ENCODE results near the gene FBLN2. TPM values are rescaled to one million over a fixed set of nuclear protein-coding genes. Genes with fewer than 3 reads are reported as not detected.

FBLN2 gene
- total RNA-seq, 2 experiments from 2014 or later = 0.35 TPM; not detected in 1

GRCh38 chr3:13624671-13625125, 75.8 kb downstream of the FBLN2 start:
- ATAC-seq = no peak
- no peak for DNase-seq
- H3K27ac Mint-ChIP-seq = no peak overlapping the region
- H3K36me3 Mint-ChIP-seq = no peaks in the 10 kb centered on the region
- no peaks in the 10 kb centered on the region for H3K9me3 Mint-ChIP-seq (ENCODE audit: low read depth)
- no peak overlapping the region for H3K4me3 Mint-ChIP-seq
- no peaks in the 10 kb centered on the region for H3K27me3 Mint-ChIP-seq
- CTCF ChIA-PET = no interaction called here
- H3K4me1 Mint-ChIP-seq = no peaks in the 10 kb centered on the region

DNA sequence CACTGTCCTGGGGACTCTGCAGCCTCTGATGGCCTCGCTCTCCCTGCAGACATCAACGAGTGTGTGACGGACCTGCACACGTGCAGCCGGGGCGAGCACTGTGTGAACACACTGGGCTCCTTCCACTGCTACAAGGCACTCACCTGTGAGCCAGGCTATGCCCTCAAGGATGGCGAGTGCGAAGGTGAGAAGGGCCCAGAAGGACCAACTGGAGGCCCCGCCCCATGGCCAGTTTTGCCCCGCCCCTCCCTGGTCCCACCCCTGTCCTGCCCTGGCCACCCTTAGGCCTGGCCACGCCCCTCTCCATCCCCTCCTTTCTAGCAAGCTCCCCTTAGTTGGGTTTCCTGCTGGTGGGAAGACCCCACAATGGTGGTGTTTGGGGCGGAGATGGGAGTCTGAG, 77.5 kb downstream of the FBLN2 start:
- H3K27ac Mint-ChIP-seq = no peak overlapping the region
- CTCF ChIA-PET = interaction anchor here (0.7 kb wide), 1 partner anchor 22 kb away, joined by 3 read pairs; no protein-coding TSS in a partner anchor
- no peak overlapping the region for H3K4me3 Mint-ChIP-seq
- H3K9me3 Mint-ChIP-seq (ENCODE audit: low read depth) = no peaks in the 10 kb centered on the region
- no peaks in the 10 kb centered on the region for H3K36me3 Mint-ChIP-seq
- no peak for DNase-seq
- no peaks in the 10 kb centered on the region for H3K27me3 Mint-ChIP-seq
- ATAC-seq = no peak
- no peaks in the 10 kb centered on the region for H3K4me1 Mint-ChIP-seq

- Mint-ChIP-seq H3K27me3 (no peaks in the 10 kb centered on the region), H3K4me1 (no peaks in the 10 kb centered on the region), H3K36me3 (no peaks in the 10 kb centered on the region), H3K4me3 (no peak overlapping the region), H3K27ac (no peak overlapping the region), H3K9me3 (ENCODE audit: low read depth) (no peaks in the 10 kb centered on the region)
- DNase-seq = no peak
- ATAC-seq = no peak
- CTCF ChIA-PET = interaction anchor here (0.7 kb wide), 1 partner anchor 21 kb away, joined by 3 read pairs; no protein-coding TSS in a partner anchor
These were observed 78.1 kb downstream of the FBLN2 start for GRCh38 chr3:13626915-13627460.

DNA sequence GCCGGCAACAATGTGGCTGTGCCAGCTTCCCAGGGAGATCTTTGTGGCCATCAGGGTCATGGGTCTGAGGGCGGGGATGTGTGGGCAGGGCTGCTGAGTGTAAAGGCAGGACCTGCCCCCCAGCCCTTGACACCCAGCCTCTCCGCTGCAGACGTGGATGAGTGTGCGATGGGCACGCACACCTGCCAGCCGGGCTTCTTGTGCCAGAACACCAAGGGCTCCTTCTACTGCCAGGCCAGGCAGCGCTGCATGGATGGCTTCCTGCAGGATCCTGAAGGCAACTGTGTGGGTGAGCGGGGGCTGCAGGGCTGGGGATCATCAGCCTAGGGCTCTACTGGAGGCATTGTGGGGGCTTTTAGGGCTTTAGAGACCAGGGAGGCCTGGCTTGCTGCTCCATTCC, 78.8 kb downstream of the FBLN2 start:
- CTCF ChIA-PET = no interaction called here
- Mint-ChIP-seq H3K4me3 (no peak overlapping the region), H3K27ac (no peak overlapping the region), H3K9me3 (ENCODE audit: low read depth) (no peaks in the 10 kb centered on the region), H3K4me1 (no peaks in the 10 kb centered on the region), H3K27me3 (no peaks in the 10 kb centered on the region), H3K36me3 (no peaks in the 10 kb centered on the region)
- no peak for DNase-seq
- no peak for ATAC-seq

DNA sequence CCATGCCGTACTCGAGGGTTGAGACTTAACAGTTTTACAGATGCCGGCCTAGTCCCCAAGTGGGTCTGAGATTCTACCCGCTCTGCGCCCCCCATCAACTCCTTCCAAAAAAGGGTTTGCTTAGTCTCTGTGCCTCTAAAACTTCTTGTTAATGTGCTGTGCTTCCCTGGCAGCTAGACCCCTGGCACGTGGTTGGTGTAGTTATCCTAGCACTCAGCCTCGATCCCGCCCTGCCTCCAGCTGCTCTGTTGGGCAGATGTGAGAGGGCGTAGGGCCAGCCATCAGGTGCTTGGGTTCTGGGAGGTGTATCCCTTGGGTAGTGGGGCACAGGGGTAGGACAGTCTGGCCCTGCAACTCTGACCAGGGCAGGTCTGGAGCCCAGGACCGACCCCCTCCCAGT, 79.5 kb downstream of the FBLN2 start:
- CTCF ChIA-PET = no interaction called here
- Mint-ChIP-seq H3K36me3 (no peaks in the 10 kb centered on the region), H3K27me3 (no peaks in the 10 kb centered on the region), H3K9me3 (ENCODE audit: low read depth) (no peaks in the 10 kb centered on the region), H3K4me1 (no peaks in the 10 kb centered on the region), H3K27ac (no peak overlapping the region), H3K4me3 (no peak overlapping the region)
- ATAC-seq = no peak
- DNase-seq = no peak

- H3K36me3 Mint-ChIP-seq = no peaks in the 10 kb centered on the region
- H3K4me3 Mint-ChIP-seq = no peak overlapping the region
- CTCF ChIA-PET = no interaction called here
- no peaks in the 10 kb centered on the region for H3K4me1 Mint-ChIP-seq
- ATAC-seq (no peak), DNase-seq (no peak)
- no peaks in the 10 kb centered on the region for H3K27me3 Mint-ChIP-seq
- H3K27ac Mint-ChIP-seq = no peak overlapping the region
- no peaks in the 10 kb centered on the region for H3K9me3 Mint-ChIP-seq (ENCODE audit: low read depth)
These were observed 80.1 kb downstream of the FBLN2 start for GRCh38 chr3:13628841-13629551.

GRCh38 chr3:13629644-13630043, 80.7 kb downstream of the FBLN2 start:
- Mint-ChIP-seq H3K27me3 (no peaks in the 10 kb centered on the region), H3K4me3 (no peak overlapping the region), H3K9me3 (ENCODE audit: low read depth) (no peaks in the 10 kb centered on the region), H3K4me1 (no peaks in the 10 kb centered on the region), H3K27ac (no peak overlapping the region), H3K36me3 (no peaks in the 10 kb centered on the region)
- DNase-seq = no peak
- CTCF ChIA-PET = no interaction called here
- ATAC-seq = no peak

- no peak overlapping the region for H3K27ac Mint-ChIP-seq
- no peaks in the 10 kb centered on the region for H3K4me1 Mint-ChIP-seq
- ATAC-seq = no peak
- no peak overlapping the region for H3K4me3 Mint-ChIP-seq
- H3K27me3 Mint-ChIP-seq = no peaks in the 10 kb centered on the region
- no peaks in the 10 kb centered on the region for H3K9me3 Mint-ChIP-seq (ENCODE audit: low read depth)
- CTCF ChIA-PET = interaction anchor here (1.5 kb wide), 1 partner anchor 17 kb away, joined by 4 read pairs; no protein-coding TSS in a partner anchor
- H3K36me3 Mint-ChIP-seq = no peaks in the 10 kb centered on the region
- DNase-seq = no peak
These were observed 82.3 kb downstream of the FBLN2 start for GRCh38 chr3:13631256-13631655.

DNA sequence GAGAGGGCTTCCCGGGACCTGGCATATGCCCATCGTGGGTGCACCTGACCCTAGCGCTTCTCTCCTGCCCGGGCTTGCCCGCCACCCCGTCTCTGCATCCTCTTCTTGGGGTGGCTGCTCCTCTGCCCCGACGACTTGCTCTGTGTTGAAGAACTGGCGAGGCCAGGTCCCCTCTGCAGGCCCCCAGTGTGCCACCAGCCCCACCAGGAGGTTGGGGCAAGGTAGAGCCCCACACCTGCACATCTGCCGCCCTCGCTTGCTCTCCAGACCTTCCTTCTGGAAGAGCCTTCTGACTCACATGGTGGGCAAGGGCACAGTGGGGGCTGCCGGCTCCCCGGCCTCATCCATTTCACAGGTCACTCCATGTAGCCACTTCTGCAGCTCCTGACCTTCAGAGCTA, 84.3 kb downstream of the FBLN2 start:
- no peaks in the 10 kb centered on the region for H3K4me1 Mint-ChIP-seq
- no peak for DNase-seq
- H3K36me3 Mint-ChIP-seq = no peaks in the 10 kb centered on the region
- no peaks in the 10 kb centered on the region for H3K27me3 Mint-ChIP-seq
- H3K9me3 Mint-ChIP-seq (ENCODE audit: low read depth) = no peaks in the 10 kb centered on the region
- CTCF ChIA-PET = interaction anchor here (1.1 kb wide), 1 partner anchor 16 kb away, joined by 3 read pairs; no protein-coding TSS in a partner anchor
- no peak overlapping the region for H3K4me3 Mint-ChIP-seq
- no peak overlapping the region for H3K27ac Mint-ChIP-seq
- no peak for ATAC-seq

- no peak for DNase-seq
- Mint-ChIP-seq H3K27me3 (peaks cover 2% of the 10 kb centered on the region), H3K4me1 (no peaks in the 10 kb centered on the region), H3K36me3 (no peaks in the 10 kb centered on the region), H3K27ac (no peak overlapping the region), H3K9me3 (ENCODE audit: low read depth) (no peaks in the 10 kb centered on the region), H3K4me3 (no peak overlapping the region)
- no peak for ATAC-seq
- CTCF ChIA-PET = interaction anchor here (1.1 kb wide), 1 partner anchor 15 kb away, joined by 3 read pairs; no protein-coding TSS in a partner anchor
These were observed 85.2 kb downstream of the FBLN2 start for GRCh38 chr3:13634151-13634550.

GRCh38 chr3:13634615-13635014, 85.7 kb downstream of the FBLN2 start:
- no peak overlapping the region for H3K4me3 Mint-ChIP-seq
- H3K27me3 Mint-ChIP-seq = peaks cover 4% of the 10 kb centered on the region
- CTCF ChIA-PET = no interaction called here
- H3K36me3 Mint-ChIP-seq = no peaks in the 10 kb centered on the region
- H3K27ac Mint-ChIP-seq = no peak overlapping the region
- ATAC-seq = no peak
- no peaks in the 10 kb centered on the region for H3K4me1 Mint-ChIP-seq
- DNase-seq = no peak
- no peaks in the 10 kb centered on the region for H3K9me3 Mint-ChIP-seq (ENCODE audit: low read depth)

- ATAC-seq (no peak), DNase-seq (no peak)
- Mint-ChIP-seq H3K9me3 (ENCODE audit: low read depth) (no peaks in the 10 kb centered on the region), H3K27me3 (peaks cover 4% of the 10 kb centered on the region), H3K27ac (no peak overlapping the region), H3K4me3 (no peak overlapping the region), H3K36me3 (no peaks in the 10 kb centered on the region), H3K4me1 (no peaks in the 10 kb centered on the region)
- CTCF ChIA-PET = interaction anchor here (4.0 kb wide), 1 partner anchor 12 kb away, joined by 15 read pairs; no protein-coding TSS in a partner anchor
These were observed 87.3 kb downstream of the FBLN2 start for GRCh38 chr3:13636186-13636585.

- Mint-ChIP-seq H3K4me3 (no peak overlapping the region), H3K27ac (no peak overlapping the region), H3K36me3 (no peaks in the 10 kb centered on the region), H3K4me1 (no peaks in the 10 kb centered on the region), H3K27me3 (peaks cover 4% of the 10 kb centered on the region), H3K9me3 (ENCODE audit: low read depth) (no peaks in the 10 kb centered on the region)
- CTCF ChIA-PET = interaction anchor here (4.0 kb wide), 1 partner anchor 11 kb away, joined by 15 read pairs; no protein-coding TSS in a partner anchor
- ATAC-seq (no peak), DNase-seq (no peak)
These were observed 87.9 kb downstream of the FBLN2 start for GRCh38 chr3:13636874-13637273.

DNA sequence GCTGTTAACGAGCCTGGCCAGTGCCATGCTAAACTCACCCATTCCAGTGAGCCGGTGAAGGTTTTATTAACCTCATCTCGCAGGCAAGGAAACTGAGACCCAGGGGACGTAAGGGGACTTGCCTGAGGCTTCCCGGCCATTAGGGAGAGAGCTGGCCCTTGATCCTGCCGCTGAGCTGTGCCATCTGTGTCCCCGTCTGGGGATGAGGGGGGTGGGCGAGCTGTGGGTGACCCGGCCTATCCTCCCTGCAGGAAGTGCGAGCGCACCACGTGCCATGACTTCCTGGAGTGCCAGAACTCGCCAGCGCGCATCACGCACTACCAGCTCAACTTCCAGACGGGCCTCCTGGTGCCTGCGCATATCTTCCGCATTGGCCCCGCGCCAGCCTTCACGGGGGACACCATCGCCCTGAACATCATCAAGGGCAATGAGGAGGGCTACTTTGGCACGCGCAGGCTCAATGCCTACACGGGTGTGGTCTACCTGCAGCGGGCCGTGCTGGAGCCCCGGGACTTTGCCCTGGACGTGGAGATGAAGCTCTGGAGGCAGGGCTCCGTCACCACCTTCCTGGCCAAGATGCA, 88.5 kb downstream of the FBLN2 start:
- CTCF ChIA-PET = interaction anchor here (4.0 kb wide), 1 partner anchor 11 kb away, joined by 15 read pairs; no protein-coding TSS in a partner anchor

More for the DNA sequence above, 88.5 kb downstream of the FBLN2 start:
- Mint-ChIP-seq H3K27ac (no peak overlapping the region), H3K4me3 (no peak overlapping the region), H3K36me3 (no peaks in the 10 kb centered on the region), H3K27me3 (peaks cover 4% of the 10 kb centered on the region), H3K4me1 (no peaks in the 10 kb centered on the region), H3K9me3 (ENCODE audit: low read depth) (no peaks in the 10 kb centered on the region)
- DNase-seq (no peak), ATAC-seq (no peak)

Data from activated CD8-positive, alpha-beta memory T cell treated with anti-CD3 and anti-CD28 coated beads, Interleukin-2, amount 10 ng/mL, durations not matched to agents 7 days and 5 days (primary cell).